Thymus (tissue), 11 donors: Measurements from ENCODE around the gene NAA80. TPM values are rescaled to one million over a fixed set of nuclear protein-coding genes. Genes with fewer than 3 reads are reported as not detected.

Experiments used
- DNase-seq, 9 donors: peaks; one replicate each; pipeline ENCODE4 v3.0.0-alpha.2; 2013; ENCODE audit warnings: low spot score in 9 of 9, low read depth in 6 of 9, missing footprints in 1 of 9
- H3K27ac ChIP-seq, 2 donors: one replicate each; pipeline ENCODE4 v1.5.1; 2013; ENCODE audit warnings: control low read depth in 1 of 2, low read depth in 1 of 2, low read length in 1 of 2, mild to moderate bottlenecking in 1 of 2, moderate library complexity in 1 of 2
- H3K27me3 ChIP-seq, 2 donors: one replicate each; pipeline ENCODE4 v1.5.1; 2013; ENCODE audit warnings: low read length in 1 of 2; ENCODE audit not compliant: control insufficient read depth in 2 of 2, insufficient read depth in 1 of 2
- H3K36me3 ChIP-seq, 2 donors: one replicate each; pipeline ENCODE4 v1.5.1; 2013; ENCODE audit warnings: low read length in 1 of 2, mild to moderate bottlenecking in 1 of 2, moderate library complexity in 1 of 2; ENCODE audit not compliant: control insufficient read depth in 2 of 2, insufficient read depth in 2 of 2
- H3K4me1 ChIP-seq, 2 donors: one replicate each; pipeline ENCODE4 v1.5.1; 2013; ENCODE audit warnings: low read length in 2 of 2; ENCODE audit not compliant: control insufficient read depth in 2 of 2, insufficient read depth in 2 of 2
- H3K4me3 ChIP-seq, 2 donors: one replicate each; pipeline ENCODE4 v1.5.1; 2013; ENCODE audit warnings: low read length in 2 of 2, control low read depth in 1 of 2, mild to moderate bottlenecking in 1 of 2
- H3K9me3 ChIP-seq, 2 donors: one replicate each; pipeline ENCODE4 v1.5.1; 2013; ENCODE audit warnings: low read length in 1 of 2, mild to moderate bottlenecking in 1 of 2; ENCODE audit not compliant: control insufficient read depth in 2 of 2, insufficient read depth in 1 of 2
- WGBS: extraction: QIAGEN DNeasy Blood & Tissue Kit; methylation state at CpG from one replicate; pipeline ENCODE4 v1.1.7; 2013; 5-methylcytosine and 5-hydroxymethylcytosine counted together
- polyA plus RNA-seq: library from polyadenylated mRNA; stranded (reverse); fragments of 200-250 nt; gene quantifications from one replicate; pipeline ENCODE4 v1.2.3, GENCODE V29; 2013
- total RNA-seq: library from RNA; stranded (reverse); fragments of 120-200 nt; gene quantifications from one replicate; pipeline ENCODE4 v1.2.4, GENCODE V29; 2013
- donor health status: healthy.

NAA80 gene
- total and polyA plus RNA-seq, 2 donors, result 6.4 to 23.7 TPM

GRCh38 chr3:50324351-50325112 is 25.3 kb upstream of the NAA80 start:
- Histone ChIP-seq H3K27me3 (no peaks in the 10 kb centered on the region), H3K4me3 (no peak overlapping the region), H3K36me3 (peaks cover 19 to 23% of the 10 kb centered on the region in 2 donors), H3K4me1 (peaks cover 14 to 40% of the 10 kb centered on the region in 2 donors), H3K9me3 (peaks cover 0 to 4% of the 10 kb centered on the region in 2 donors), H3K27ac (peak overlapping the region in 1 of 2 donors; percentile 37)
- 74% methylated on average over 4 of the region's 4 CpGs for WGBS
- DNase-seq, result peak in 2 of 9 donors; percentile 60 to 61

- H3K4me3 ChIP-seq, result no peak overlapping the region
- 82% methylated on average over 5 of the region's 5 CpGs for WGBS
- no peak for DNase-seq
- H3K27me3 ChIP-seq, result no peaks in the 10 kb centered on the region
- H3K4me1 ChIP-seq, result peaks cover 14 to 46% of the 10 kb centered on the region in 2 donors
- peak overlapping the region in 1 of 2 donors; percentile 37 for H3K27ac ChIP-seq
- peaks cover 18 to 20% of the 10 kb centered on the region in 2 donors for H3K36me3 ChIP-seq
- peaks cover 0 to 4% of the 10 kb centered on the region in 2 donors for H3K9me3 ChIP-seq
Measured at GRCh38 chr3:50323614-50324199, 24.5 kb upstream of the NAA80 start.

- Histone ChIP-seq H3K4me3 (no peak overlapping the region), H3K27me3 (no peaks in the 10 kb centered on the region), H3K27ac (peak overlapping the region in 1 of 2 donors; percentile 22), H3K4me1 (peaks cover 14 to 40% of the 10 kb centered on the region in 2 donors), H3K9me3 (peaks cover 0 to 2% of the 10 kb centered on the region in 2 donors), H3K36me3 (peaks cover 18 to 20% of the 10 kb centered on the region in 2 donors)
- 82% methylated on average over 4 of the region's 4 CpGs for WGBS
- no peak for DNase-seq
Measured at GRCh38 chr3:50323092-50323600, 23.9 kb upstream of the NAA80 start.

GRCh38 chr3:50322386-50323091 is 23.3 kb upstream of the NAA80 start, which contains the start of gene HYAL2:
Gene HYAL2 (minus strand): TSS chr3:50322745. CDS start chr3:50320489, 2,256 bp downstream.
- no peak for DNase-seq
- Histone ChIP-seq H3K36me3 (peaks cover 18 to 20% of the 10 kb centered on the region in 2 donors), H3K9me3 (no peaks in the 10 kb centered on the region), H3K27ac (peak within 1 kb of the TSS in 1 of 2 donors; percentile 80), H3K27me3 (no peaks in the 10 kb centered on the region), H3K4me1 (peaks cover 14 to 38% of the 10 kb centered on the region in 2 donors), H3K4me3 (peak within 1 kb of the TSS; percentile 71 to 75)
- 83% methylated on average over 31 of the region's 31 CpGs for WGBS

GRCh38 chr3:50322115-50322385 is 22.8 kb upstream of the NAA80 start:
- DNase-seq, result no peak
- no peaks in the 10 kb centered on the region for H3K9me3 ChIP-seq
- WGBS, result 56% methylated on average over 14 of the region's 14 CpGs
- peaks cover 18 to 20% of the 10 kb centered on the region in 2 donors for H3K36me3 ChIP-seq
- H3K4me1 ChIP-seq, result peaks cover 9 to 33% of the 10 kb centered on the region in 2 donors
- no peak overlapping the region for H3K27ac ChIP-seq
- H3K27me3 ChIP-seq, result no peaks in the 10 kb centered on the region
- peak overlapping the region; percentile 71 to 75 for H3K4me3 ChIP-seq

- peak in 7 of 9 donors; percentile 76 to 93 (median 81) for DNase-seq
- H3K27me3 ChIP-seq, result no peaks in the 10 kb centered on the region
- peaks cover 8 to 30% of the 10 kb centered on the region in 2 donors for H3K4me1 ChIP-seq
- no peaks in the 10 kb centered on the region for H3K9me3 ChIP-seq
- peaks cover 18 to 20% of the 10 kb centered on the region in 2 donors for H3K36me3 ChIP-seq
- H3K4me3 ChIP-seq, result peak overlapping the region; percentile 71 to 75
- peak overlapping the region; percentile 44 to 80 for H3K27ac ChIP-seq
- 2% methylated on average over 59 of the region's 59 CpGs for WGBS
Measured at GRCh38 chr3:50321336-50322114, 22.3 kb upstream of the NAA80 start.

GRCh38 chr3:50320853-50321335 is 21.7 kb upstream of the NAA80 start:
- Histone ChIP-seq H3K27me3 (no peaks in the 10 kb centered on the region), H3K4me3 (peak overlapping the region; percentile 71 to 75), H3K9me3 (no peaks in the 10 kb centered on the region), H3K36me3 (peaks cover 13 to 14% of the 10 kb centered on the region in 2 donors), H3K27ac (peak overlapping the region in 1 of 2 donors; percentile 44), H3K4me1 (peaks cover 8 to 30% of the 10 kb centered on the region in 2 donors)
- peak in 6 of 9 donors; percentile 67 to 86 (median 78) for DNase-seq
- WGBS, result under 1% methylated on average over 45 of the region's 45 CpGs

- 98% methylated on average over 29 of the region's 29 CpGs for WGBS
Measured at GRCh38 chr3:50319894-50320625, 20.9 kb upstream of the NAA80 start.

More at GRCh38 chr3:50319894-50320625, 20.9 kb upstream of the NAA80 start:
- Histone ChIP-seq H3K36me3 (peaks cover 5 to 7% of the 10 kb centered on the region in 2 donors), H3K27ac (no peak overlapping the region), H3K9me3 (no peaks in the 10 kb centered on the region), H3K4me3 (peak overlapping the region; percentile 71 to 75), H3K27me3 (no peaks in the 10 kb centered on the region), H3K4me1 (peaks cover 8 to 30% of the 10 kb centered on the region in 2 donors)
- no peak for DNase-seq
